Upper lobe of left lung (tissue), 6 donors: ENCODE results near the gene RP9. TPM values are rescaled to one million over a fixed set of nuclear protein-coding genes. Genes with fewer than 3 reads are reported as not detected.

Experiments
- ATAC-seq, 2 donors: fragments of 200-7000 bp; cut with Tn5 transposase; one replicate each; pipeline ENCODE4 v1.9.1; 2022; ENCODE audit warnings: mild to moderate bottlenecking in 2 of 2, moderate library complexity in 2 of 2; ENCODE audit not compliant: low FRiP score in 2 of 2
- DNase-seq, 2 donors: peaks; one replicate each; pipeline ENCODE4 v3.0.0-alpha.2; 2019 to 2020
- H3K27ac ChIP-seq, 4 donors: fragments of 200-600 bp; sonication (generic); one replicate each; pipeline ENCODE4 v1.5.1; 2016 to 2019
- H3K27me3 ChIP-seq, 4 donors: fragments of 200-600 bp; sonication (generic); one replicate each; pipeline ENCODE4 v1.5.1; 2017 to 2019
- H3K36me3 ChIP-seq, 4 donors: fragments of 200-600 bp; sonication (generic); one replicate each; pipeline ENCODE4 v1.5.1; 2016 to 2019
- H3K4me1 ChIP-seq, 4 donors: fragments of 200-600 bp; sonication (generic); one replicate each; pipeline ENCODE4 v1.5.1; 2018 to 2019
- H3K4me3 ChIP-seq, 4 donors: fragments of 200-600 bp; sonication (generic); one replicate each; pipeline ENCODE4 v1.5.1; 2017 to 2019; ENCODE audit warnings: mild to moderate bottlenecking in 2 of 4, moderate library complexity in 1 of 4
- H3K9me3 ChIP-seq, 4 donors: fragments of 200-600 bp; sonication (generic); one replicate each; pipeline ENCODE4 v1.5.1; 2018 to 2019
- EP300 ChIP-seq, 4 donors: sonication (generic); formaldehyde crosslinking; IDR thresholded peaks; one replicate each; pipeline ENCODE4 v1.5.1; 2017; ENCODE audit warnings: antibody characterized with exemption in 4 of 4, control low read depth in 2 of 4
- POLR2A ChIP-seq, 4 donors: fragments of 450-650 bp; IDR thresholded peaks; one replicate each; pipeline ENCODE4 v1.5.1; 2016 to 2017; ENCODE audit warnings: antibody characterized with exemption in 4 of 4, mild to moderate bottlenecking in 2 of 4
- POLR2AphosphoS5 ChIP-seq, 2 donors: sonication (generic); formaldehyde crosslinking; IDR thresholded peaks; one replicate each; pipeline ENCODE4 v1.5.1; 2017; ENCODE audit warnings: antibody characterized with exemption in 2 of 2
- WGBS, 2 donors: methylation state at CpG; one replicate each; pipeline ENCODE4 v1.1.5; 2017 to 2018; 5-methylcytosine and 5-hydroxymethylcytosine counted together
- total RNA-seq, 6 donors: library from RNA; depleted of rRNA in 4 of 6; stranded (reverse); fragments of >200 nt in 4 of 6; gene quantifications; one replicate each; pipeline versions ENCODE4 v1.1.0 to v1.2.1, GENCODE V29; 2016 to 2021
- TF ChIP-seq, protein P1 (sequence below), 6 experiments: fragments of 450-650 bp in 4 of 6; fragments of 200-600 bp in 2 of 6; sonication (generic) in 2 of 6; IDR thresholded peaks; one replicate each; pipeline ENCODE4 v1.5.1; 2016 to 2019; ENCODE audit warnings: antibody characterized with exemption in 6 of 6
- donor health status: DM: no; HTN: no; CAD: no; lungs with moderate emphysema.
- donor health status: DM: no; HTN: yes; CAD: no; lungs with severe emphysema.

RP9 gene
- total RNA-seq, 6 donors from 2014 or later, result 5.9 to 15.7 (median 11.9) TPM

DNA sequence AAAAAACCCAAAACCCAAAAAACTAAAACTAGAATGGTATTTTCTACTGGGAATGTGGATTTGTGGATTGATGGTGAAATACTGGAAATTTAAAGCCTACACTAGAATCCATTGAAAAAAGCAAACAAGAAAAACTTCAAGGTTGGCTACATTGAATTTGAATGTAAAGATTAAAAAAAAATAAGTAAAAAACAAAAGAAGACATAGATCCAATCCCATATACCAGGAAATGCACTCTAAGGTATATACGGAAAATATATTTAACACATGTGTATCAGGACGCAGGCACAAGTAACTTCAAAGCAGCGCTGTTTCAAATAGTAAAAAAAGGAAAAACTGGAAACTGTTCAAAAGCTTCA, 19.4 kb upstream of the RP9 start:
- Histone ChIP-seq H3K4me1 (peaks cover 6 to 18% (median 9%) of the 10 kb centered on the region in 4 donors), H3K4me3 (peak overlapping the region; percentile 66 to 88 (median 83)), H3K36me3 (no peaks in the 10 kb centered on the region), H3K27ac (peak overlapping the region; percentile 72 to 87 (median 81)), H3K27me3 (no peaks in the 10 kb centered on the region), H3K9me3 (no peaks in the 10 kb centered on the region)
- no peak for DNase-seq
- no peak for ATAC-seq
- 0% methylated on average over 3 of the region's 3 CpGs for WGBS, 2 donors
- TF ChIP-seq EP300 (IDR thresholded peaks at IDR 0.05) (no peak), POLR2A (IDR thresholded peaks at IDR 0.05) (no peak), POLR2AphosphoS5 (IDR thresholded peaks at IDR 0.05) (no peak)
- TF ChIP-seq, protein P1, sequence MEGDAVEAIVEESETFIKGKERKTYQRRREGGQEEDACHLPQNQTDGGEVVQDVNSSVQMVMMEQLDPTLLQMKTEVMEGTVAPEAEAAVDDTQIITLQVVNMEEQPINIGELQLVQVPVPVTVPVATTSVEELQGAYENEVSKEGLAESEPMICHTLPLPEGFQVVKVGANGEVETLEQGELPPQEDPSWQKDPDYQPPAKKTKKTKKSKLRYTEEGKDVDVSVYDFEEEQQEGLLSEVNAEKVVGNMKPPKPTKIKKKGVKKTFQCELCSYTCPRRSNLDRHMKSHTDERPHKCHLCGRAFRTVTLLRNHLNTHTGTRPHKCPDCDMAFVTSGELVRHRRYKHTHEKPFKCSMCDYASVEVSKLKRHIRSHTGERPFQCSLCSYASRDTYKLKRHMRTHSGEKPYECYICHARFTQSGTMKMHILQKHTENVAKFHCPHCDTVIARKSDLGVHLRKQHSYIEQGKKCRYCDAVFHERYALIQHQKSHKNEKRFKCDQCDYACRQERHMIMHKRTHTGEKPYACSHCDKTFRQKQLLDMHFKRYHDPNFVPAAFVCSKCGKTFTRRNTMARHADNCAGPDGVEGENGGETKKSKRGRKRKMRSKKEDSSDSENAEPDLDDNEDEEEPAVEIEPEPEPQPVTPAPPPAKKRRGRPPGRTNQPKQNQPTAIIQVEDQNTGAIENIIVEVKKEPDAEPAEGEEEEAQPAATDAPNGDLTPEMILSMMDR (IDR thresholded peaks at IDR 0.05), result no peak

DNA sequence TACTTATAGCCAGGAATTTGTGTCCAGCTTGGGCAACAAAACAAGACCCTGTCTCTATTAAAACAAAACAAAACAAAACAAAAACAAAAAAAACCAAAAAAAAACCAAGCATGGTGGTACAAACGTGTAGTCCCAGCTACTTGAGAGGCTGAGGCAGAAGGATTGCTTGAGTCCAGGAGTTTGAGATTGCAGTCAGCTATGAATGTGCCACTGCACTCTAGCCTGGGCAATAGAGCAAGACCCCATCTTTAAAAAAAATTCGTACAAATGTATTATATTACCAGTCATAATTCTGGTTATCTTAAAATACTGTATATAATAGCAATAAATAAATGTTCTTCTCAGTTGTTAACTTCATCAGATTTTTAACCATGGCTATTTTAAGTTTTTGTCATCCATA, 17.9 kb upstream of the RP9 start:
- TF ChIP-seq, protein P1 (IDR thresholded peaks at IDR 0.05), result no peak
- no peak for TF ChIP-seq POLR2AphosphoS5 (IDR thresholded peaks at IDR 0.05)
- TF ChIP-seq EP300 (IDR thresholded peaks at IDR 0.05), result no peak
- TF ChIP-seq POLR2A (IDR thresholded peaks at IDR 0.05), result no peak
- Histone ChIP-seq H3K27ac (no peak overlapping the region), H3K4me1 (peaks cover 6 to 18% (median 9%) of the 10 kb centered on the region in 4 donors), H3K9me3 (no peaks in the 10 kb centered on the region), H3K4me3 (no peak overlapping the region), H3K27me3 (no peaks in the 10 kb centered on the region), H3K36me3 (no peaks in the 10 kb centered on the region)
- no peak for ATAC-seq
- 72 to 74% methylated on average over 2 of the region's 2 CpGs for WGBS, 2 donors
- no peak for DNase-seq

DNA sequence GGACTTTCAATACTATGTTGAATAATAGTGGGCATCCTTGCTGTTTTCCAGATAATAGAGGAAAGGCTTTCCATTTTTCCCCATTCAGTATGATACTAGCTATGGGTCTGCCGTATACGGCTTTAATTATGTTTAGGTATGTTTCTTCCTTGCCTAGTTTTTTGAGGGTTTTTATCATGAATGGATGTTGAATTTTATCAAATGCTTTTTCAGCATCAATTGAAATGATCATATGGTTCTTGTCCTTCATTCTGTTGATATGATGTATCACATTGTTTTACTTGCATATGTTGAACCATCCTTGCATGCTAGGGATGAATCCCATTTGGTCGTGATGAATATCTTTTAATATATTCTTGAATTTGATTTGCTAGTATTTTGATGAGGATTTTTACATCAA, 9.2 kb upstream of the RP9 start:
- Histone ChIP-seq H3K27me3 (no peaks in the 10 kb centered on the region), H3K27ac (no peak overlapping the region), H3K36me3 (no peaks in the 10 kb centered on the region), H3K4me1 (no peaks in the 10 kb centered on the region), H3K9me3 (peaks cover 0 to 9% (median 5%) of the 10 kb centered on the region in 4 donors), H3K4me3 (no peak overlapping the region)
- 92 to 94% methylated on average over 3 of the region's 3 CpGs for WGBS, 2 donors
- DNase-seq, result no peak
- no peak for ATAC-seq
- TF ChIP-seq EP300 (IDR thresholded peaks at IDR 0.05), result no peak

DNA sequence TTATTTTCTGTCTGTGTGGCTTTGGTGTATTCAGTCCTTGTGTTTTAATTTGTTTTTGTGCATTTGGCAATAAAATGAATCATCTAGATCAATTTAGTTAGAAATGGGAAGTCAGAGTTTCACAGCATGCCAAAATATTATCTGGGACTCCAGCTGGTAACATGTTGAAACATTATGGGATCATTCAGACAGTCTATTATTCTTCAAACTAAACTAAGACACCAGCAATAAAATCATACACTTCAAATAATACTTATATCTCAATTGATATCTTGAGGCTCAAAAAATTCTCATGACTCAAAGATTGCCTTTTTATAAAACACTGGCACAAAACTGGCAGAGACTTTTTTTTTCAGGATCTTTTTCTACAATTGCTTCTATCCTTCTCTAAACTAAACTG, 5.8 kb upstream of the RP9 start:
- Histone ChIP-seq H3K36me3 (no peaks in the 10 kb centered on the region), H3K27ac (no peak overlapping the region), H3K9me3 (peaks cover 0 to 9% (median 5%) of the 10 kb centered on the region in 4 donors), H3K4me3 (no peak overlapping the region), H3K27me3 (no peaks in the 10 kb centered on the region), H3K4me1 (peaks cover 0 to 2% (median 1%) of the 10 kb centered on the region in 4 donors)
- DNase-seq (no peak), ATAC-seq (no peak)
- TF ChIP-seq POLR2AphosphoS5 (IDR thresholded peaks at IDR 0.05) (no peak), EP300 (IDR thresholded peaks at IDR 0.05) (no peak), POLR2A (IDR thresholded peaks at IDR 0.05) (no peak)
- TF ChIP-seq, protein P1 (IDR thresholded peaks at IDR 0.05), result no peak

DNA sequence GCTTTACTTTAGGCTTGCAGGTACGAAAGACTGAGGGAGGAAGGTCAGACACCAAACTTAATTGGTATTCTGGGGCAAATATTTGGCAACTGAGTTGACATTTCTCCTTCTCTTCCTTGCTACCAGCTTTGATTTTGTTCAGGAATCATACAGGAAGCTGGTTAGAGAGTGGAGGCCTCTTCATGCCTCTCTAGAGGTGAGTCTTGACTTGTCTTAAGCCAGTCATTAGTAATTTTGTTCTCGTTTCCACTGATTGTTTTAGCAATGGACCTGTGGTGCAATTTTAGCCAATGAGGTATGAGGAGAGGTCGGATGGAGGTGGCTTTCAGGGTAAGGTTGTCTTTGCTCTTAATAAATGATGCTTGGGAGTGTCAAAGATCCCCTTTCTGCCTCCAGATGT, 2.4 kb upstream of the RP9 start:
- ATAC-seq, result no peak
- 71 to 77% methylated on average over 3 of the region's 3 CpGs for WGBS, 2 donors
- Histone ChIP-seq H3K4me1 (peaks cover 22 to 27% (median 24%) of the 10 kb centered on the region in 4 donors), H3K27me3 (no peaks in the 10 kb centered on the region), H3K9me3 (no peaks in the 10 kb centered on the region), H3K27ac (no peak overlapping the region), H3K36me3 (no peaks in the 10 kb centered on the region), H3K4me3 (no peak overlapping the region)
- DNase-seq, result no peak
- TF ChIP-seq, protein P1 (IDR thresholded peaks at IDR 0.05), result no peak
- TF ChIP-seq POLR2AphosphoS5 (IDR thresholded peaks at IDR 0.05) (no peak), EP300 (IDR thresholded peaks at IDR 0.05) (no peak), POLR2A (IDR thresholded peaks at IDR 0.05) (no peak)
